K562 (cell line): ENCODE data around the gene NEK3. TPM values are rescaled to one million over a fixed set of nuclear protein-coding genes. Genes with fewer than 3 reads are reported as not detected.

Source experiments
- BRF1 ChIP-seq: IDR thresholded peaks from 3 replicates; pipeline ENCODE4 v1.6.1; 2011; ENCODE audit warnings: borderline replicate concordance, mild to moderate bottlenecking; ENCODE audit not compliant: insufficient read length; ENCODE audit errors: extremely low read depth
- CBX5 ChIP-seq: IDR thresholded peaks from 2 replicates; pipeline ENCODE4 v1.6.1; 2014; ENCODE audit warnings: low read depth, borderline replicate concordance
- CBX8 ChIP-seq: fragments of 200-600 bp; sonication (generic); IDR thresholded peaks from 2 replicates; pipeline ENCODE4 v1.6.1; 2012; ENCODE audit warnings: borderline replicate concordance, mixed run types, low read depth, mild to moderate bottlenecking, moderate library complexity, mixed read lengths, low read length, control low read depth, inconsistent platforms; ENCODE audit not compliant: poor library complexity, severe bottlenecking; ENCODE audit errors: extremely low read depth
- GABPB1 ChIP-seq: sonication (generic); formaldehyde crosslinking; IDR thresholded peaks from 2 replicates; pipeline ENCODE4 v1.8.0; 2022; ENCODE audit warnings: mild to moderate bottlenecking, missing genetic modification reagents
- GTF2E2 ChIP-seq: fragments of 200-800 bp; sonication (Bioruptor generic); IDR thresholded peaks from 2 replicates; pipeline ENCODE4 v1.6.1; 2016; ENCODE audit warnings: missing genetic modification characterization, missing compliant biosample characterization
- GTF2F1 ChIP-seq: IDR thresholded peaks from 2 replicates; pipeline ENCODE4 v1.6.1; 2011; ENCODE audit warnings: low read depth, low read length, improper control_type of control experiment
- HDAC2 ChIP-seq: fragments of 450-650 bp; IDR thresholded peaks from 2 replicates; pipeline ENCODE4 v1.6.1; 2016; ENCODE audit warnings: mild to moderate bottlenecking
- L3MBTL2 ChIP-seq: fragments of 450-650 bp; IDR thresholded peaks from 2 replicates; pipeline ENCODE4 v1.6.1; 2016; ENCODE audit warnings: mild to moderate bottlenecking, moderate library complexity
- MCM7 ChIP-seq, 2 experiments: fragments of 450-650 bp; IDR thresholded peaks; 2 replicates each; pipeline ENCODE4 v1.6.1; 2016 to 2018
- MXI1 ChIP-seq: IDR thresholded peaks from 2 replicates; pipeline ENCODE4 v1.6.1; 2011; ENCODE audit warnings: low read depth, mild to moderate bottlenecking, improper control_type of control experiment, low read length
- NRF1 ChIP-seq, 2 experiments: fragments of 450-650 bp; IDR thresholded peaks in 1 of 2; conservative IDR thresholded peaks in 1 of 2; 2 replicates each; pipeline ENCODE4 v1.6.1; 2014; ENCODE audit warnings: mild to moderate bottlenecking in 2 of 2
- PTBP1 ChIP-seq: fragments of 200-400 bp; formaldehyde crosslinking; IDR thresholded peaks from 2 replicates; pipeline ENCODE4 v1.6.1; 2017; ENCODE audit warnings: low read depth, low read length
- TCF3 ChIP-seq: sonication (generic); formaldehyde crosslinking; IDR thresholded peaks from 2 replicates; pipeline ENCODE4 v1.4.0; 2020; ENCODE audit warnings: mild to moderate bottlenecking, missing genetic modification reagents
- XRCC5 ChIP-seq: fragments of 200-400 bp; formaldehyde crosslinking; IDR thresholded peaks from 2 replicates; pipeline ENCODE4 v1.6.1; 2017; ENCODE audit warnings: low read depth, mild to moderate bottlenecking, low read length
- ZBED1 ChIP-seq: IDR thresholded peaks from 2 replicates; pipeline ENCODE4 v1.6.1; 2014
- ZFP1 ChIP-seq: fragments of 450-650 bp; formaldehyde crosslinking; IDR thresholded peaks from 2 replicates; pipeline ENCODE4 v1.4.0; 2020; ENCODE audit warnings: mild to moderate bottlenecking, mixed read lengths
- ZNF12 ChIP-seq: sonication (generic); formaldehyde crosslinking; IDR thresholded peaks from 2 replicates; pipeline ENCODE4 v1.4.0; 2020; ENCODE audit warnings: mild to moderate bottlenecking, missing genetic modification reagents
- ZNF212 ChIP-seq: fragments of 450-650 bp; formaldehyde crosslinking; IDR thresholded peaks from 2 replicates; pipeline ENCODE4 v1.4.0; 2020; ENCODE audit warnings: mild to moderate bottlenecking
- ZNF384 ChIP-seq: IDR thresholded peaks from 2 replicates; pipeline ENCODE4 v1.6.1; 2012; ENCODE audit warnings: low read depth, low read length, improper control_type of control experiment
- polyA plus RNA-seq, 8 experiments: library from polyadenylated mRNA; depleted of rRNA in 4 of 8; stranded (reverse) in 5 of 8; unstranded in 3 of 8; fragments of >200 nt; fragmentation: Nextera tagmentation in 2 of 8; fragmentation: Illumina TruSeq in 1 of 8; extraction: Ambion mirVana in 2 of 8; extraction: Trizol in 1 of 8; gene quantifications; 2 replicates each; pipeline versions ENCODE4 v1.2.1 to v1.2.3, GENCODE V29; 2011 to 2014; ENCODE audit warnings: inconsistent platforms in 1 of 8, missing spikeins in 1 of 8
- total RNA-seq, 7 experiments: library from RNA; depleted of rRNA in 6 of 7; stranded (reverse); fragments of >200 nt in 6 of 7; fragmentation: Illumina TruSeq in 2 of 7; extraction: Trizol in 2 of 7; gene quantifications; 2 replicates each; pipeline versions ENCODE4 v1.2.1 to v1.2.3, GENCODE V29; 2011 to 2021; ENCODE audit warnings: low replicate concordance in 1 of 7
- TF ChIP-seq, protein P1 (sequence below), 2 experiments: fragments of 450-650 bp; formaldehyde crosslinking in 1 of 2; IDR thresholded peaks; 2 replicates each; pipeline versions ENCODE4 v1.4.0 to v1.6.1; 2014 to 2020; ENCODE audit warnings: mild to moderate bottlenecking in 2 of 2, borderline replicate concordance in 1 of 2, low read depth in 1 of 2

NEK3 gene
- total and polyA plus RNA-seq, 9 of the 15 experiments (the other 6 are each of a cell fraction or from before 2014, with no cell fraction given), result 6.2 to 11.0 (median 9.3) TPM

DNA sequence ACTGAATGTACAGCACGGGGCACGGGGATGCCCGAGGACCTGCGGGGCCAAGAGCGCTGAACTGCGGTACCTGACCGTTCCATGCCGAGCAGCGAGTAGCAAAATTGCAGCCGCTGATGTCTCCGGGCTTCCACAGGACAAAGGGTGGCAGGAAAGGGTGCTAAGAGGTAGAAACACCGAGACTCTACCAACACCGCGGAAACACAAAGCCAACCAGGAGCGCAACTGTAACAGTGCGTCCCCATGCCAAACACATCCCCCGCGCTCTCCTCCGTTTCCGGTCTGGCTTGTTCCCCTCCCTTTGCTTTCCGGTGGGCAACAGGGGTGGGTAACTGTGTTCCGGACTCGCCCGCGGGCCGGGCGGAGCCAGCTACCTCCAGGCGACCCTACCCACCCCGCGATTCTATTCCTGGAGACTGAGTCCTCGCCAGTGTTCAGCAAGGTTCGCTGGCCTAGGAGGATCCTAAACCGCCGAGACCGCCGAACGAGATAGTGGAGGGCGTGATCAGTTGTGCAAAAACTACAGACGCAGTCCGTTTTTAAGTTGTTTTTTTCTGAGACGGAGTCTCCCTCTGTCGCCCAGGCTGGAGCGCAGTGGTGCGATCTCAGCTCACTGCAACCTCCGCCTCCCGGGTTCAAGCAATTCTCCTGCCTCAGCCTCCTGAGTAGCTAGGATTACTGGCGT, 34.9 kb upstream of the NEK3 start (continued):
- TF ChIP-seq, protein P1, sequence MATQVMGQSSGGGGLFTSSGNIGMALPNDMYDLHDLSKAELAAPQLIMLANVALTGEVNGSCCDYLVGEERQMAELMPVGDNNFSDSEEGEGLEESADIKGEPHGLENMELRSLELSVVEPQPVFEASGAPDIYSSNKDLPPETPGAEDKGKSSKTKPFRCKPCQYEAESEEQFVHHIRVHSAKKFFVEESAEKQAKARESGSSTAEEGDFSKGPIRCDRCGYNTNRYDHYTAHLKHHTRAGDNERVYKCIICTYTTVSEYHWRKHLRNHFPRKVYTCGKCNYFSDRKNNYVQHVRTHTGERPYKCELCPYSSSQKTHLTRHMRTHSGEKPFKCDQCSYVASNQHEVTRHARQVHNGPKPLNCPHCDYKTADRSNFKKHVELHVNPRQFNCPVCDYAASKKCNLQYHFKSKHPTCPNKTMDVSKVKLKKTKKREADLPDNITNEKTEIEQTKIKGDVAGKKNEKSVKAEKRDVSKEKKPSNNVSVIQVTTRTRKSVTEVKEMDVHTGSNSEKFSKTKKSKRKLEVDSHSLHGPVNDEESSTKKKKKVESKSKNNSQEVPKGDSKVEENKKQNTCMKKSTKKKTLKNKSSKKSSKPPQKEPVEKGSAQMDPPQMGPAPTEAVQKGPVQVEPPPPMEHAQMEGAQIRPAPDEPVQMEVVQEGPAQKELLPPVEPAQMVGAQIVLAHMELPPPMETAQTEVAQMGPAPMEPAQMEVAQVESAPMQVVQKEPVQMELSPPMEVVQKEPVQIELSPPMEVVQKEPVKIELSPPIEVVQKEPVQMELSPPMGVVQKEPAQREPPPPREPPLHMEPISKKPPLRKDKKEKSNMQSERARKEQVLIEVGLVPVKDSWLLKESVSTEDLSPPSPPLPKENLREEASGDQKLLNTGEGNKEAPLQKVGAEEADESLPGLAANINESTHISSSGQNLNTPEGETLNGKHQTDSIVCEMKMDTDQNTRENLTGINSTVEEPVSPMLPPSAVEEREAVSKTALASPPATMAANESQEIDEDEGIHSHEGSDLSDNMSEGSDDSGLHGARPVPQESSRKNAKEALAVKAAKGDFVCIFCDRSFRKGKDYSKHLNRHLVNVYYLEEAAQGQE (IDR thresholded peaks at IDR 0.05; ENCODE audit: borderline replicate concordance), result no peak
- TF ChIP-seq, protein P1 (CRISPR knock-in tag; IDR thresholded peaks at IDR 0.05; ENCODE audit: low read depth), result no peak
- TF ChIP-seq ZFP1 (CRISPR knock-in tag), result no peak
- TF ChIP-seq ZNF212 (CRISPR knock-in tag), result no peak
- peak; percentile 30; the same call in 1 of the 2 replicates for TF ChIP-seq L3MBTL2
- TF ChIP-seq NRF1 (conservative IDR thresholded peaks at IDR 0.05 in 1 of 2, IDR thresholded peaks at IDR 0.05 in 1 of 2), result 0 out of 4 replicates have a peak, but pooled peaks of 1 of the 2 experiments have one; percentile 33
- no peak for TF ChIP-seq ZNF12
- 0 out of 2 replicates have a peak, but pooled peaks have one; percentile 57 for TF ChIP-seq HDAC2
- no peak for TF ChIP-seq GTF2F1
- TF ChIP-seq GTF2E2, result peak; percentile 75
- TF ChIP-seq PTBP1, result no peak
- TF ChIP-seq ZNF384, result peak; percentile 50
- peak; percentile 95 for TF ChIP-seq XRCC5
- no peak for TF ChIP-seq ZBED1
- peak; percentile 24; the same call in 1 of the 2 replicates for TF ChIP-seq TCF3 (CRISPR knock-in tag)
- no peak for TF ChIP-seq BRF1
- no peak for TF ChIP-seq CBX8
- 0 out of 2 replicates have a peak, but pooled peaks have one; percentile 49 for TF ChIP-seq CBX5
- TF ChIP-seq MXI1, result 0 out of 2 replicates have a peak, but pooled peaks have one; percentile 45
- peak; percentile 100 for TF ChIP-seq GABPB1
- TF ChIP-seq MCM7 (IDR thresholded peaks at IDR 0.05), result no peak
